GM12878 (cell line): ENCODE data around the gene GLT8D1. TPM values are rescaled to one million over a fixed set of nuclear protein-coding genes. Genes with fewer than 3 reads are reported as not detected.
"Not testable (repeated sequence)": the region's sequence is repeated elsewhere in the genome, so short reads cannot be mapped to it uniquely, and the experiment has no call there.

Source experiments
- ATAC-seq: fragments of 200-7000 bp; cut with Tn5 transposase; 3 replicates; pipeline ENCODE4 v1.9.1; 2020; ENCODE audit warnings: mild to moderate bottlenecking, moderate library complexity
- BruUV-seq: library from RNA; stranded (reverse); fragments of 400-500 nt; replicated peaks from 2 replicates; lab custom pipeline; 2021; lab: Mats Ljungman, UMichigan
- CTCF ChIA-PET: fragments of 300-600 bp; sonication (Branson Sonifier 250); formaldehyde crosslinking; extraction: SDS; loops from one replicate; lab custom pipeline; 2021; ENCODE audit warnings: inconsistent platforms; lab: Yijun Ruan, JAX
- POLR2A ChIA-PET: fragments of 350-600 bp; formaldehyde crosslinking; extraction: SDS; loops from one replicate; lab custom pipeline; 2021; ENCODE audit warnings: inconsistent platforms; lab: Charles Lee
- RAD21 ChIA-PET: fragments of 300-600 bp; sonication (Branson Sonifier 250); formaldehyde crosslinking; loops from one replicate; lab custom pipeline; 2023; ENCODE audit warnings: antibody characterized with exemption; ENCODE audit not compliant: unreplicated experiment; lab: Charles Lee
- SMC1A ChIA-PET: fragments of 300-600 bp; sonication (Branson Sonifier 250); formaldehyde crosslinking; loops from one replicate; lab custom pipeline; 2023; ENCODE audit not compliant: unreplicated experiment, uncharacterized antibody; lab: Charles Lee
- DNase-seq: peaks from one replicate; pipeline ENCODE4 v3.0.0-alpha.2; 2011; ENCODE audit warnings: low read depth, low spot score
- FAIRE-seq: peaks from 3 replicates; lab custom pipeline; 2011; peaks lifted over from hg19 to GRCh38; lab: Jason Lieb, UNC
- H2AFZ ChIP-seq: 2 replicates; pipeline ENCODE4 v1.6.0; 2011; ENCODE audit warnings: low read depth, low read length, control low read depth; ENCODE audit not compliant: control insufficient read depth
- H3K27ac ChIP-seq: 2 replicates; pipeline ENCODE4 v1.5.1; 2011; ENCODE audit warnings: control low read depth; ENCODE audit not compliant: control insufficient read depth, insufficient read depth
- H3K27me3 ChIP-seq, 2 experiments: replicated peaks in 1 of 2; 2 replicates each; pipeline versions ENCODE4 v1.6.0 to v1.6.1; 2011; ENCODE audit warnings: low read length in 1 of 2; ENCODE audit not compliant: control insufficient read depth in 2 of 2, insufficient read depth in 2 of 2
- H3K36me3 ChIP-seq, 2 experiments: 2 replicates each; pipeline ENCODE4 v1.5.1; 2011; ENCODE audit warnings: low read length in 1 of 2; ENCODE audit not compliant: control insufficient read depth in 2 of 2, insufficient read depth in 2 of 2
- H3K4me1 ChIP-seq: 2 replicates; pipeline ENCODE4 v1.6.1; 2011; ENCODE audit warnings: mild to moderate bottlenecking, low read length, moderate library complexity, mixed read lengths; ENCODE audit not compliant: control insufficient read depth, insufficient read depth
- H3K4me2 ChIP-seq: 2 replicates; pipeline ENCODE4 v1.6.0; 2011; ENCODE audit warnings: control low read depth; ENCODE audit not compliant: control insufficient read depth, insufficient read depth
- H3K4me3 ChIP-seq: fragments of 200-600 bp; sonication (generic); 2 replicates; pipeline ENCODE4 v1.5.1; 2016
- H3K79me2 ChIP-seq: 2 replicates; pipeline ENCODE4 v1.6.0; 2011; ENCODE audit warnings: low read length; ENCODE audit not compliant: control insufficient read depth, insufficient read depth
- H3K9ac ChIP-seq: 2 replicates; pipeline ENCODE4 v1.8.0; 2011; ENCODE audit warnings: low read length, control low read depth, mixed read lengths; ENCODE audit not compliant: control insufficient read depth, insufficient read depth
- H3K9me3 ChIP-seq: replicated peaks from 3 replicates; pipeline ENCODE4 v1.5.1; 2011; ENCODE audit warnings: mild to moderate bottlenecking, low read length; ENCODE audit not compliant: control insufficient read depth, insufficient read depth
- H4K20me1 ChIP-seq: 2 replicates; pipeline ENCODE4 v1.6.0; 2011; ENCODE audit not compliant: control insufficient read depth, insufficient read depth
- CHD1 ChIP-seq: IDR thresholded peaks from 2 replicates; pipeline ENCODE4 v1.6.1; 2012; ENCODE audit warnings: low read depth, low read length, improper control_type of control experiment
- HDGF ChIP-seq: fragments of 450-650 bp; IDR thresholded peaks from 2 replicates; pipeline ENCODE4 v1.6.1; 2016; ENCODE audit warnings: antibody characterized with exemption
- PAX5 ChIP-seq: IDR thresholded peaks from 2 replicates; pipeline ENCODE4 v1.6.1; 2011; ENCODE audit warnings: low read depth, low read length, borderline replicate concordance
- SUZ12 ChIP-seq: fragments of 200-600 bp; sonication (generic); IDR thresholded peaks from one replicate; pipeline ENCODE4 v1.6.1; 2018; ENCODE audit warnings: antibody characterized with exemption, mild to moderate bottlenecking; ENCODE audit not compliant: unreplicated experiment
- YBX1 ChIP-seq: fragments of 450-650 bp; IDR thresholded peaks from 2 replicates; pipeline ENCODE4 v1.6.1; 2016; ENCODE audit warnings: antibody characterized with exemption
- WGBS: methylation state at CpG from one replicate; pipeline ENCODE4 v1.1.6; 2016; ENCODE audit warnings: low lambda C conversion rate; ENCODE audit not compliant: insufficient replicate concordance, insufficient coverage; ENCODE audit errors: missing lambda C conversion rate; 5-methylcytosine and 5-hydroxymethylcytosine counted together
- in situ Hi-C: fragments of 300-500 bp; cut with MboI; formaldehyde crosslinking; loops from 9 replicates; pipeline ENCODE4 v1.14.3; 2018; ENCODE audit warnings: mixed read lengths
- intact Hi-C: fragments of 100-400 bp; cut with micrococcal nuclease; formaldehyde crosslinking; loops from one replicate; pipeline ENCODE4 v1.14.2; 2022; ENCODE audit not compliant: unreplicated experiment
- polyA plus RNA-seq, 11 experiments: library from polyadenylated mRNA; depleted of rRNA in 4 of 11; unstranded in 6 of 11; stranded (reverse) in 5 of 11; fragments of >200 nt; fragmentation: Nextera tagmentation in 4 of 11; fragmentation: Illumina TruSeq in 1 of 11; extraction: Ambion mirVana in 4 of 11; extraction: Trizol in 1 of 11; gene quantifications; 1 replicate in 1 of 11; 2 replicates in 10 of 11; pipeline versions ENCODE4 v1.2.1 to v1.2.3, GENCODE V29; 2011 to 2016; ENCODE audit warnings: inconsistent platforms in 2 of 11, missing spikeins in 2 of 11, low read depth in 1 of 11
- total RNA-seq, 4 experiments: library from RNA; depleted of rRNA in 3 of 4; stranded (reverse); fragments of >200 nt in 3 of 4; fragmentation: Illumina TruSeq in 1 of 4; extraction: Trizol in 1 of 4; gene quantifications; 2 replicates each; pipeline versions ENCODE4 v1.2.1 to v1.2.3, GENCODE V29; 2013 to 2021
- TF ChIP-seq, protein P1 (sequence below): fragments of 450-650 bp; IDR thresholded peaks from 2 replicates; pipeline ENCODE4 v1.6.1; 2017; ENCODE audit warnings: mild to moderate bottlenecking

The GLT8D1 gene
- total and polyA plus RNA-seq, 10 of the 15 experiments (the other 5 are each of a cell fraction or from before 2014, with no cell fraction given), result 25.3 to 73.4 (median 48.4) TPM

DNA sequence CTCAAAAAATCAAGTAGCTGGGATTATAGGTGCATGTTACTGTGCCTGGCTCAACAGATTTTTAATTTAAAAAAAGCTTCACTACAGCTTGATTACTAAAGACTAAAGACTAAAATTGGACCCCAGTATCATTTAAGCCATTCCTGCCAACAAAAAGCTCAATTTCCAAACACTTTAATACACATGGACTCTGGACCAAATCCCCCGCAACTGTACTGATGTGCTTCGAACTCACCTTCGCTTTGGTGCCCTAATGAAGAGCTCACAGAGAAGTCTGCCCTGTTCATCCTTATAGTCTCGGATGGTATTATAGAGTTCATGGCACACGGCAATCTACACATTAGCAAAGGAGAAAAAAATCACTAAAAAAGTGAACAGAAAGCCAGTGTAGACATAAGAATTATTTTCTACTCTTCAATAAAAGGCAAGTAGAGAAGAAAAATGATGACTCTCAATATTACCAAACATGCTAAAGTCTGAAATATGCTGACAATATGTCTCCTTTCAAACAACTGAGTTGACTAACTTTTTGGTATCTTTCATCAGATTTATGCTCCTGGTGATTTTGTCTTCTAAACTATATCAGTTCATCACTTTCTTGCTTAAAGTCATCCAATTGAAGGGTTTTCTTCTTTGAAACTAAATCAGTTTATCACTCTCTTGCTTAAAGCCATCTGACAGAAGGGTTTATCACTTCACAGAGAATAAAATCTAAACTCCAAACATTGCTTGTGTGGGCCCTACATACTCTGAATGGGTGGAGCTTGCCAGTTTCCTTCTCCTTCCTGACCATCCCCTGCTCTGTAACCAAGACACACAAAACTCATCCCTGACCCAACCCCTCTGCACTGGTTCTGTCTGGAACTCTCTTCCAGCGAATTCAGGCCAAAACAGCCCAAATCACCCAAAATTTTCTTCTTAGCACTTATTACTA lies 27.1 kb downstream of the GLT8D1 start:
- WGBS, result 97% methylated on average over 6 of the region's 6 CpGs
- no TSS peak for BruUV-seq
- intact Hi-C loops, result no loop called here
- Histone ChIP-seq H3K4me1 (peaks cover 17% of the 10 kb centered on the region), H3K4me2 (no peak overlapping the region), H3K4me3 (no peak overlapping the region), H3K9me3 (no peaks in the 10 kb centered on the region), H3K27ac (no peak overlapping the region), H3K27me3 (no peaks in the 10 kb centered on the region), H3K79me2 (peaks cover 42% of the 10 kb centered on the region), H3K36me3 (peaks cover 1 to 17% of the 10 kb centered on the region in 2 experiments), H3K9ac (no peak overlapping the region), H4K20me1 (no peaks in the 10 kb centered on the region), H2AFZ (no peak overlapping the region)
- ChIA-PET SMC1A (interaction anchor here (0.9 to 1.7 kb wide), 4 partner anchors 8 to 28 kb away, joined by 3 to 4 read pairs (median 4); no protein-coding TSS in a partner anchor), CTCF (interaction anchor here (0.5 to 1.1 kb wide), 2 partner anchors 15 to 17 kb away, joined by 3 read pairs; no protein-coding TSS in a partner anchor), POLR2A (interaction anchor here (0.6 to 1.0 kb wide), 3 partner anchors 13 to 116 kb away, joined by 3 to 4 read pairs (median 3); no protein-coding TSS in a partner anchor), RAD21 (interaction anchor here (0.8 kb wide), 1 partner anchor 10 kb away, joined by 3 read pairs; no protein-coding TSS in a partner anchor)
- FAIRE-seq (no peak), ATAC-seq (no peak), DNase-seq (no peak)
- in situ Hi-C loops, result no loop called here
- TF ChIP-seq SUZ12 (no peak), HDGF (no peak), PAX5 (no peak), CHD1 (no peak), YBX1 (no peak)
- TF ChIP-seq, protein P1, sequence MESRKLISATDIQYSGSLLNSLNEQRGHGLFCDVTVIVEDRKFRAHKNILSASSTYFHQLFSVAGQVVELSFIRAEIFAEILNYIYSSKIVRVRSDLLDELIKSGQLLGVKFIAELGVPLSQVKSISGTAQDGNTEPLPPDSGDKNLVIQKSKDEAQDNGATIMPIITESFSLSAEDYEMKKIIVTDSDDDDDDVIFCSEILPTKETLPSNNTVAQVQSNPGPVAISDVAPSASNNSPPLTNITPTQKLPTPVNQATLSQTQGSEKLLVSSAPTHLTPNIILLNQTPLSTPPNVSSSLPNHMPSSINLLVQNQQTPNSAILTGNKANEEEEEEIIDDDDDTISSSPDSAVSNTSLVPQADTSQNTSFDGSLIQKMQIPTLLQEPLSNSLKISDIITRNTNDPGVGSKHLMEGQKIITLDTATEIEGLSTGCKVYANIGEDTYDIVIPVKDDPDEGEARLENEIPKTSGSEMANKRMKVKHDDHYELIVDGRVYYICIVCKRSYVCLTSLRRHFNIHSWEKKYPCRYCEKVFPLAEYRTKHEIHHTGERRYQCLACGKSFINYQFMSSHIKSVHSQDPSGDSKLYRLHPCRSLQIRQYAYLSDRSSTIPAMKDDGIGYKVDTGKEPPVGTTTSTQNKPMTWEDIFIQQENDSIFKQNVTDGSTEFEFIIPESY, result no peak

DNA sequence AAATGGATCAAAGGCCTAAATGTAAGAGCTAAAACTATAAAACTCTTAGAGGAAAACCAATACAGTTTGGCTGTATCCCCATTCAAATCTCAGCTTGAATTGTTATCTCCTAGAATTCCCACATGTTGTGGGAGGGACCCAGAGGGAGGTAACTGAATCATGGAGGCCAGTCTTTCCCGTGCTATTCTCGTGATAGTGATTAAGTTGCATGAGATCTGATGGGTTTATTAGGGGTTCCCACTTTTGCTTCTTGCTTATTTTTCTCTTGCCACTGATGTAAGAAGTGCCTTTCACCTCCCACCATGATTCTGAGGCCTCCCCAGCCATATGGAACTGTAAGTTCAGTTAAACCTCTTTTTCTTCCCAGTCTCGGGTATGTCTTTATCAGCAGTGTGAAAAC lies 29.4 kb downstream of the GLT8D1 start:
- FAIRE-seq, H2AFZ ChIP-seq, H3K4me3 ChIP-seq, H3K9me3 ChIP-seq, H3K27ac ChIP-seq, BruUV-seq, H3K4me2 ChIP-seq, H3K27me3 ChIP-seq, DNase-seq, in situ Hi-C loops, intact Hi-C loops, H3K9ac ChIP-seq, RAD21 ChIA-PET, POLR2A ChIA-PET, SMC1A ChIA-PET, H4K20me1 ChIP-seq, CTCF ChIA-PET, ATAC-seq: not testable (repeated sequence)
- WGBS, result 98% methylated on average over 3 of the region's 3 CpGs
- peaks cover 19% of the 10 kb centered on the region for H3K4me1 ChIP-seq
- peaks cover 19% of the 10 kb centered on the region for H3K79me2 ChIP-seq
- peaks cover 1 to 27% of the 10 kb centered on the region in 2 experiments for H3K36me3 ChIP-seq
